NB4 (cell line): ENCODE measurements around the gene ZNF236.

ENCODE experiments used
- DNase-seq: peaks from one replicate; pipeline ENCODE4 v3.0.0; 2010; ENCODE audit warnings: low read depth
- H3K4me3 ChIP-seq: one replicate; pipeline ENCODE4 v1.5.1; 2011; ENCODE audit warnings: mild to moderate bottlenecking, low read depth, low read length, moderate library complexity
- MYC ChIP-seq: IDR thresholded peaks from 2 replicates; pipeline ENCODE4 v1.6.1; 2011; ENCODE audit warnings: low read depth, low read length
- POLR2A ChIP-seq: IDR thresholded peaks from 2 replicates; pipeline ENCODE4 v1.6.1; 2011; ENCODE audit warnings: mild to moderate bottlenecking; ENCODE audit not compliant: insufficient read length; ENCODE audit errors: extremely low read depth
- TF ChIP-seq, protein P1 (sequence below): IDR thresholded peaks from 2 replicates; pipeline ENCODE4 v1.6.1; 2011; ENCODE audit warnings: low read depth, low read length
- TF ChIP-seq, protein P2 (sequence below): IDR thresholded peaks from one replicate; pipeline ENCODE4 v1.5.1; 2012; ENCODE audit warnings: low read depth, low read length

ZNF236 gene

DNA sequence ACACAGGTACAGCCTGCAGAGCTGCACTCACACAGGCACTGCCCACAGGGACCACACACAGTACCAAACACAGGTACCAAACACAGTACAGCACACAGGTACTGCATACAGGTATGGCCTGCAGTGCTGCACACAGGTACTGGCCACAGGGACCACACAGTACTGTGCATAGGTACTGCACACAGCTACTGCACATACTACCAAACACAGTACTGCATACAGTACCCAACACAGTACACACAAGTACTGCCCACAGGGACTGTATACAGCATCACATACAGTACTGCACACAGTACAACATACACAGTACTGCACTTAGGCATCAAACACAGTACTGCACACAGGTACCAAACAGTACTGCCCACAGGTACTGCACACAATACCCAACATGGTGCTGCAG is 74.3 kb downstream of the ZNF236 start:
- no peak for TF ChIP-seq MYC
- TF ChIP-seq, protein P1, sequence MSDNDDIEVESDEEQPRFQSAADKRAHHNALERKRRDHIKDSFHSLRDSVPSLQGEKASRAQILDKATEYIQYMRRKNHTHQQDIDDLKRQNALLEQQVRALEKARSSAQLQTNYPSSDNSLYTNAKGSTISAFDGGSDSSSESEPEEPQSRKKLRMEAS: no peak
- TF ChIP-seq, protein P2, sequence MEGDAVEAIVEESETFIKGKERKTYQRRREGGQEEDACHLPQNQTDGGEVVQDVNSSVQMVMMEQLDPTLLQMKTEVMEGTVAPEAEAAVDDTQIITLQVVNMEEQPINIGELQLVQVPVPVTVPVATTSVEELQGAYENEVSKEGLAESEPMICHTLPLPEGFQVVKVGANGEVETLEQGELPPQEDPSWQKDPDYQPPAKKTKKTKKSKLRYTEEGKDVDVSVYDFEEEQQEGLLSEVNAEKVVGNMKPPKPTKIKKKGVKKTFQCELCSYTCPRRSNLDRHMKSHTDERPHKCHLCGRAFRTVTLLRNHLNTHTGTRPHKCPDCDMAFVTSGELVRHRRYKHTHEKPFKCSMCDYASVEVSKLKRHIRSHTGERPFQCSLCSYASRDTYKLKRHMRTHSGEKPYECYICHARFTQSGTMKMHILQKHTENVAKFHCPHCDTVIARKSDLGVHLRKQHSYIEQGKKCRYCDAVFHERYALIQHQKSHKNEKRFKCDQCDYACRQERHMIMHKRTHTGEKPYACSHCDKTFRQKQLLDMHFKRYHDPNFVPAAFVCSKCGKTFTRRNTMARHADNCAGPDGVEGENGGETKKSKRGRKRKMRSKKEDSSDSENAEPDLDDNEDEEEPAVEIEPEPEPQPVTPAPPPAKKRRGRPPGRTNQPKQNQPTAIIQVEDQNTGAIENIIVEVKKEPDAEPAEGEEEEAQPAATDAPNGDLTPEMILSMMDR: no peak
- TF ChIP-seq POLR2A: no peak
- no peak overlapping the region for H3K4me3 ChIP-seq
- DNase-seq: no peak

DNA sequence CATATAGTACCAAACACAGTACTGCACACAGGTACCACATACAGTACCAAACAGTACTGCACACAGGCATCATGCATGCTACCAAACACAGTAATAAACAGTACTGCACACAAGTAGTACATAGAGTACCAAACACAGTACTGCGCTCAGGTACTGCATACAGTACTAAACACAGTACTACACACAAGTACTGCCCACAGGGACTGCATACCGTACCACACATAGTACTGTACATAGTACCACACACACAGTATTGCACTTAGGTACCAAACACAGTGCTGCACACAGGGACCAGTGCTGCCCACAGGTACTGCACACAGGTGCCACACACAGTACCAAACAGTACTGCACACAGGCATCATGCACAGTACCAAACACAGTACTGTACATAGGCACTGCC is 74.9 kb downstream of the ZNF236 start:
- no peak for DNase-seq
- no peak overlapping the region for H3K4me3 ChIP-seq
- TF ChIP-seq, protein P1: no peak
- TF ChIP-seq MYC: no peak
- TF ChIP-seq, protein P2: no peak
- no peak for TF ChIP-seq POLR2A

DNA sequence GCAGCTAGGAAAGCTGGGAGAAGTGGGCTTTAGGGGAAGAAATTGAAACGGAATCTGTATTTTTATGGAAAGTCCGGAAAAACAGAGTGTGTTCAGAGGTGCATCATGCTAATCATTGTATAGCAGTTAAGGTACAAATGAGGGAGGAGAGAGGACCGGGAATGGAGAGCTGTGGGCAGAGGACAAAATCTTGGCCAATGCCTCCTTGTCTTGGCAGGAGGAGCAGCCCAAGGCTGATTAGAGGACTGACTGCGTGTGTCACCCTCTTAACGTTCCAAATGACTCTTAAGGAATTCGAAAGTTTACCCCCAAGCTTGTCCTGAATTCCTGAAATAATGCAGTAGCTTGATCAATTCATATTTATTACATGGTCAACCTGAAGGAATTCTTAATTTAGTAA is 81.0 kb downstream of the ZNF236 start:
- H3K4me3 ChIP-seq: no peak overlapping the region
- TF ChIP-seq MYC: no peak
- TF ChIP-seq, protein P1: no peak
- no peak for DNase-seq

DNA sequence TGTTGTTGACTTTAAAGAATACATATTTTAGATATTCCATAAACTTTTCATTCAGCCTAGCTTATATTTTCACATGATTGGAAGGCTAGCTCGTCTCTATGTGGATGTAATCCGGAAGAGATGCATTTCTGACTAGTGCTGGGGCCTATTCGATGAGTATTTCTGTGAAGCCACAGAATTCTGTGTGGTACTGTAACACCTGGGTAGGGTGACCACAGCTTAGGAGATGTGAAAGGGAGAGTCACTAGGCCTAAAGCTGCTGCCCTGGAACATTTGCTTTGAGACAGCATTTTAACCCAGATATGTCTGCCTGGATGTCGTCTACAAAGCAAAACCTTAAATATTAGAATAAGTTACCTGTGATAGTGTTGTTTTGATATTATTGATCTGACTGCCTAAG is 83.5 kb downstream of the ZNF236 start:
- DNase-seq: no peak
- TF ChIP-seq POLR2A: no peak
- TF ChIP-seq, protein P2: no peak
- TF ChIP-seq, protein P1: no peak
- TF ChIP-seq MYC: no peak

GRCh38 chr18:76908277-76908676 is 85.9 kb downstream of the ZNF236 start:
- TF ChIP-seq, protein P1: no peak
- no peak for TF ChIP-seq POLR2A
- TF ChIP-seq MYC: no peak
- TF ChIP-seq, protein P2: no peak
- no peak overlapping the region for H3K4me3 ChIP-seq
- DNase-seq: no peak

More for the DNA sequence above, 83.5 kb downstream of the ZNF236 start:
- H3K4me3 ChIP-seq: no peak overlapping the region

- no peak for DNase-seq
- H3K4me3 ChIP-seq: no peak overlapping the region
- TF ChIP-seq POLR2A: no peak
- TF ChIP-seq, protein P2: no peak
- TF ChIP-seq MYC: no peak
- TF ChIP-seq, protein P1: no peak
Observed at GRCh38 chr18:76909439-76909838, 87.1 kb downstream of the ZNF236 start.
